Measurements from ENCODE around the gene AGO1. TPM values are rescaled to one million over a fixed set of nuclear protein-coding genes. Genes with fewer than 3 reads are reported as not detected.
"Not testable (repeated sequence)": the region's sequence is repeated elsewhere in the genome, so short reads cannot be mapped to it uniquely, and the experiment has no call there.

The AGO1 gene
- total RNA-seq, 4 donors from 2014 or later, result 4.1 to 32.8 (median 12.0) TPM

DNA sequence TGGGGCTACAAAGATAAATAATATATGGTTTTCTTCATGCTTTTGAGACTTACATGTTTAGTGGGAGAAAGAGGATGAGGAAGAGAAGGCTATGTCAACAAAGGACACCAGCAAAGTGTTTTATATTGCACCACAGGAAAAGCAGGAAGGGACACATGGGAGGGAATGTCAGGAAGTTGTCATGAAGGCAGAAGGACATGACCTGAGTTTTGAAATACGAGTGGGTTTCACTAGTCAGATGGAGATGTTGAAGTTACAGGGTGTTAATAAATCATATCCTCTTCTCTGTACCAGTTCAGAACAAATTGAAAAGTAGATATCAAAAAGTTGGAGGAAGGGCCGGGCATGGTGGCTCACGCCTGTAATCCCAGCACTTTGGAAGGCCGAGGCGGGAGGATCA lies 18.2 kb upstream of the AGO1 start:
- Histone ChIP-seq H3K9me3 (no peaks in the 10 kb centered on the region), H3K36me3 (no peaks in the 10 kb centered on the region), H3K27ac (no peak overlapping the region), H3K27me3 (no peaks in the 10 kb centered on the region), H3K4me1 (no peaks in the 10 kb centered on the region), H3K4me3 (no peak overlapping the region)
- TF ChIP-seq CTCF (IDR thresholded peaks at IDR 0.05), result no peak
- no peak for TF ChIP-seq POLR2A (IDR thresholded peaks at IDR 0.05)
- DNase-seq, result no peak
- intact Hi-C loops (cut with DNase I; ENCODE audit: low total_unique reads), result no loop called here

GRCh38 chr1:35866991-35867390 lies 16.0 kb upstream of the AGO1 start:
- intact Hi-C loops (cut with DNase I; ENCODE audit: low total_unique reads), result no loop called here
- DNase-seq, result no peak
- Histone ChIP-seq H3K4me1 (no peaks in the 10 kb centered on the region), H3K27ac (no peak overlapping the region), H3K9me3 (no peaks in the 10 kb centered on the region), H3K4me3 (no peak overlapping the region), H3K27me3 (no peaks in the 10 kb centered on the region), H3K36me3 (no peaks in the 10 kb centered on the region)
- TF ChIP-seq POLR2A (IDR thresholded peaks at IDR 0.05), result no peak
- TF ChIP-seq CTCF (IDR thresholded peaks at IDR 0.05), result no peak

DNA sequence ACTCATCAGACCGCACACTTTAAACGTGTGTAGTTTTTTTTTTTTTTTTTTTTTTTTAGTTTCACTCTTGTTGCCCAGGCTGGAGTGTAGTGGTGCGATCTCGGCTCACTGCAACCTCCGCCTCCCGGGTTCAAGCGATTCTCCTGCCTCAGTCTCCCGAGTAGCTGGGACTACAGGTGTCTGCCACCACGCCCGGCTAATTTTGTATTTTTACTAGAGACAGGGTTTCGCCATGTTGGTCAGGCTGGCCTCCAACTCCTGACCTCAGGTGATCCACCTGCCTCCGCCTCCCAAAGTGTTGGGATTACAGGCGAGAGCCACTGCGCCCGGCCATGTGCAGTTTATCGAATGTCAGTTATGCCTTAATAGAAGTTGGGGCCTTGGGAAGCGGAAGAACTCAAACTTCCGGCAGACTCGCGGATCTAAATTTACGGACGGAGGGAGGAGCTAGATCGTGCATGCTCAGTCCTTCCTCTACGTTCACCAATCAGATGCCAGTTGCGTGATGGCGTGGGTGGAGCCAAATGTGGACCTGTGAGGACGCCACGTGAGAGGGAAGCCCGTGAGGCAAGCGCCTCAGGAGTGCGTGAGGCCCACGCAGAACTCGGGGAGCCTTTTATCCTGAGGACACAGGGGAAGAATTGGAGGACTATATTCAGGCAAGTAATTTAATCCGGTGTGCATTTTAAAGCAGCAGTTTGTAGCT lies 13.6 kb upstream of the AGO1 start:
- H3K4me3 ChIP-seq; H3K9me3 ChIP-seq; H3K36me3 ChIP-seq; H3K4me1 ChIP-seq; H3K27ac ChIP-seq; intact Hi-C loops (cut with DNase I; ENCODE audit: low total_unique reads); DNase-seq; H3K27me3 ChIP-seq: not testable (repeated sequence)

DNA sequence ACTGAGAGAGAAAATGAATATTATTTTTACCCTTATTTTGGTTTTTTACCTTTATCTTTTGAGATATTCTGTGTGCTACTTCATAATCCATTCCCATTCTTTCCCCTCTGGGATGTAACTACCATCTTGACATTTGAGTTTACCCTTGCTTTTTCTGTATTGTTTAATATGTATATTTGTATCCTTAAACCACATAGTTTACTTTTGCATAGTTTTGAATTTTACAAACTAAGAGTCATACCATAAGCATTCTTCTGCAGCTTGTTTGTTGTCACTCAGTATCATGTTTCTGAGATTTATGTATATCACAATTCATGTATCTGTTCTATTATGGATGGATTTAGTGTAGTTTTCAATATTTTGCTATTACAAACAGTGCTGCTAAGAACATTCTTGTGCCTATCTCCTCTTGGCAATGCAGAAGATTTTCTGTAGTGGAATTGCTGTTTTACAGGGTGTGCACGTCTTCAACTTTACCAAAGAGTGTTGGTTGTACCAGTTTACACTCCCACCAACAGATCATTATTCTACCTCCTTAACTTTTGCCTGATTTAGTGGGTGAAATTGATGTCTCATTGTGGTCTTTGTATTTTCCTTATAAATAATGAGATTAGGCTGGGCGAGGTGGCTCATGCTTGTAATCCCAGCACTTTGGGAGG lies 12.2 kb upstream of the AGO1 start:
- no peak for DNase-seq
- Histone ChIP-seq H3K36me3 (no peaks in the 10 kb centered on the region), H3K9me3 (no peaks in the 10 kb centered on the region), H3K4me3 (no peak overlapping the region), H3K27ac (no peak overlapping the region), H3K4me1 (no peaks in the 10 kb centered on the region), H3K27me3 (no peaks in the 10 kb centered on the region)
- no peak for TF ChIP-seq POLR2A (IDR thresholded peaks at IDR 0.05)
- no peak for TF ChIP-seq CTCF (IDR thresholded peaks at IDR 0.05)
- intact Hi-C loops (cut with DNase I; ENCODE audit: low total_unique reads), result no loop called here

- H3K4me1 ChIP-seq, result no peaks in the 10 kb centered on the region
- TF ChIP-seq POLR2A (IDR thresholded peaks at IDR 0.05) (no peak), CTCF (IDR thresholded peaks at IDR 0.05) (no peak)
- intact Hi-C loops (cut with DNase I; ENCODE audit: low total_unique reads), result no loop called here
- H3K36me3 ChIP-seq, result no peaks in the 10 kb centered on the region
- no peak for DNase-seq
- H3K4me3 ChIP-seq, result no peak overlapping the region
- no peaks in the 10 kb centered on the region for H3K9me3 ChIP-seq
- no peaks in the 10 kb centered on the region for H3K27me3 ChIP-seq
- no peak overlapping the region for H3K27ac ChIP-seq
Measured at GRCh38 chr1:35873243-35873750, 9.7 kb upstream of the AGO1 start.

DNA sequence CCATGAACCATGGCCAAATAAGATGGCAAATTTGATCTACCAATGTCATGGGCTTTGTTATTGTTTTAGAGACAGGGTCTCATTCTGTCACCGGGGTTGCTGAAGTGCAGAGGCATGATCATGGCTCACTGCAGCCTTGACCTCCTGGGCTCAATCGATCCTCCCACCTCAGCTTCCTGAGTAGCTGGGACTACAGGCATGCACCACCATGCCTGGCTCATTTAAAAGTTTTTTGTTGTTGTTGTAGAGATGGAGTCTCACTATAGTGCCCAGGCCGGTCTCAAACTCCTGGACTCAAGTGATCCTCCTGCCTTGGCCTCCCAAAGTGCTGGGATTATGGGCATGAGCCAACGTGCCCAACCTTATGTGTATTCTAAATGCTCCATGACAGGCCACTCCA lies 8.9 kb upstream of the AGO1 start:
- DNase-seq; H3K4me1 ChIP-seq; H3K4me3 ChIP-seq; H3K27ac ChIP-seq; H3K36me3 ChIP-seq; intact Hi-C loops (cut with DNase I; ENCODE audit: low total_unique reads); H3K27me3 ChIP-seq; H3K9me3 ChIP-seq: not testable (repeated sequence)
